K562 (cell line): ENCODE measurements around the gene FGR. TPM values are rescaled to one million over a fixed set of nuclear protein-coding genes. Genes with fewer than 3 reads are reported as not detected.
A peak's percentile ranks its signal among the peaks of the same experiment; 100 is the strongest.

Experiments
- BACH1 ChIP-seq: fragments of 200-800 bp; sonication (Bioruptor generic); IDR thresholded peaks from 2 replicates; pipeline ENCODE4 v1.6.1; 2016; ENCODE audit warnings: missing genetic modification characterization, missing compliant biosample characterization
- BRD9 ChIP-seq: fragments of 450-650 bp; IDR thresholded peaks from 2 replicates; pipeline ENCODE4 v1.6.1; 2018; ENCODE audit warnings: low read depth; ENCODE audit not compliant: partially characterized antibody
- CBFA2T3 ChIP-seq: fragments of 450-650 bp; IDR thresholded peaks from 2 replicates; pipeline ENCODE4 v1.6.1; 2017
- HDGF ChIP-seq: fragments of 450-650 bp; IDR thresholded peaks from 2 replicates; pipeline ENCODE4 v1.6.1; 2016
- NONO ChIP-seq, 2 experiments: fragments of 200-400 bp in 1 of 2; fragments of 450-650 bp in 1 of 2; formaldehyde crosslinking in 1 of 2; IDR thresholded peaks; 2 replicates each; pipeline ENCODE4 v1.6.1; 2017; ENCODE audit warnings: low read depth in 2 of 2, mild to moderate bottlenecking in 2 of 2, moderate library complexity in 2 of 2, low read length in 1 of 2
- SMAD4 ChIP-seq: fragments of 250-450 bp; sonication (Bioruptor Pico); conservative IDR thresholded peaks from 2 replicates; pipeline ENCODE4 v1.8.0; 2021; ENCODE audit warnings: inconsistent platforms, mild to moderate bottlenecking, moderate library complexity
- SMARCA4 ChIP-seq: fragments of 450-650 bp; IDR thresholded peaks from 2 replicates; pipeline ENCODE4 v1.6.1; 2016
- SP1 ChIP-seq: sonication (generic); formaldehyde crosslinking; IDR thresholded peaks from 2 replicates; pipeline ENCODE4 v1.8.1; 2022; ENCODE audit warnings: mild to moderate bottlenecking, missing genetic modification reagents
- TRIM28 ChIP-seq: fragments of 450-650 bp; IDR thresholded peaks from 2 replicates; pipeline ENCODE4 v1.6.1; 2017
- ZNF197 ChIP-seq: fragments of 200-800 bp; sonication (Bioruptor generic); IDR thresholded peaks from 2 replicates; pipeline ENCODE4 v1.6.1; 2016; ENCODE audit warnings: low read depth, missing genetic modification characterization, missing compliant biosample characterization
- ZNF655 ChIP-seq: fragments of 250-450 bp; sonication (Bioruptor Pico); IDR thresholded peaks from 2 replicates; pipeline ENCODE4 v1.5.0; 2021
- polyA plus RNA-seq, 8 experiments: library from polyadenylated mRNA; depleted of rRNA in 4 of 8; stranded (reverse) in 5 of 8; unstranded in 3 of 8; fragments of >200 nt; fragmentation: Nextera tagmentation in 2 of 8; fragmentation: Illumina TruSeq in 1 of 8; extraction: Ambion mirVana in 2 of 8; extraction: Trizol in 1 of 8; gene quantifications; 2 replicates each; pipeline versions ENCODE4 v1.2.1 to v1.2.3, GENCODE V29; 2011 to 2014; ENCODE audit warnings: inconsistent platforms in 1 of 8, missing spikeins in 1 of 8
- total RNA-seq, 7 experiments: library from RNA; depleted of rRNA in 6 of 7; stranded (reverse); fragments of >200 nt in 6 of 7; fragmentation: Illumina TruSeq in 2 of 7; extraction: Trizol in 2 of 7; gene quantifications; 2 replicates each; pipeline versions ENCODE4 v1.2.1 to v1.2.3, GENCODE V29; 2011 to 2021; ENCODE audit warnings: low replicate concordance in 1 of 7
- TF ChIP-seq, protein P1 (sequence below): fragments of 250-450 bp; sonication (Bioruptor Pico); IDR thresholded peaks from 2 replicates; pipeline ENCODE4 v1.8.0; 2021; ENCODE audit warnings: borderline replicate concordance, mild to moderate bottlenecking, moderate library complexity; ENCODE audit not compliant: poor library complexity, severe bottlenecking
- TF ChIP-seq, protein P2 (sequence below): fragments of 450-650 bp; IDR thresholded peaks from 2 replicates; pipeline ENCODE4 v1.6.1; 2017; ENCODE audit warnings: antibody characterized with exemption, mild to moderate bottlenecking
- TF ChIP-seq, protein P3 (sequence below): sonication (generic); formaldehyde crosslinking; IDR thresholded peaks from 2 replicates; pipeline ENCODE4 v1.8.0; 2022; ENCODE audit warnings: mild to moderate bottlenecking, missing genetic modification reagents

The FGR gene
- total and polyA plus RNA-seq, 9 of the 15 experiments (the other 6 are each of a cell fraction or from before 2014, with no cell fraction given) = 0.04 to 0.11 TPM; not detected in 7

DNA sequence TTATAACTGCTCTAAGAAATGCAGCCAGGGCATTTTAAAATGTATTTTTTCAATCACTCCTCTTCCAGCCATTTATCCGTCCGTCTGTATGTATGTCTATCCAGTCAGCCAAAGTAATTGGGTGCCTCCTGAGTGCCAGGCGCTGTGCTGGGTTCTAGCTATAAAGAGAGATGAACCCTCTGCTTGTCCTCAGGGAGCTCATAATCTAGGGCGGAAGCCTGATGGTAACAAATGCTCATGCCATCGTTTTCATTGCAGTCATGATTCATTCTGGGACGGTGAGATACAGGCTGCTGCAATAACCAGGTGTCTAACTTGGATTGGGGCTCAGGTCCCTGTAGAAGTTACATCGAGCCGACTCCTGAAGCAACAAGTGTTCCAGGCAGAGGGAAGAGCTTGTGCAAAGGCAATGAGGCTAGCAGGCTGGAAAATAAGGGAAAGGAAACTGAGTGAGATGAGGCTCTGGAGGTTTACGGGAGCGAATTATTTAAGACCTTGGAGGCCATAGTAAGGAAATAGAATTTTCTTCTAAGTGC lies 25.4 kb upstream of the FGR start (continued):
- TF ChIP-seq SMAD4 (CRISPR knock-in tag) (0 out of 2 replicates have a peak, but pooled peaks have one; percentile 10), TRIM28 (peak; percentile 60; the same call in 1 of the 2 replicates), ZNF655 (CRISPR knock-in tag) (no peak), HDGF (0 out of 2 replicates have a peak, but pooled peaks have one; percentile 51), BRD9 (no peak), NONO (IDR thresholded peaks at IDR 0.05; ENCODE audit: low read depth in 2 of 2, low read length in 1 of 2) (no peak), BACH1 (tag) (0 out of 2 replicates have a peak, but pooled peaks have one; percentile 32), ZNF197 (no peak), SP1 (CRISPR knock-in tag) (peak; percentile 65), SMARCA4 (0 out of 2 replicates have a peak, but pooled peaks have one; percentile 21), CBFA2T3 (peak; percentile 34; the same call in 1 of the 2 replicates)
- TF ChIP-seq, protein P1, sequence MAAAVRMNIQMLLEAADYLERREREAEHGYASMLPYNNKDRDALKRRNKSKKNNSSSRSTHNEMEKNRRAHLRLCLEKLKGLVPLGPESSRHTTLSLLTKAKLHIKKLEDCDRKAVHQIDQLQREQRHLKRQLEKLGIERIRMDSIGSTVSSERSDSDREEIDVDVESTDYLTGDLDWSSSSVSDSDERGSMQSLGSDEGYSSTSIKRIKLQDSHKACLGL (CRISPR knock-in tag) = no peak
- TF ChIP-seq, protein P2, sequence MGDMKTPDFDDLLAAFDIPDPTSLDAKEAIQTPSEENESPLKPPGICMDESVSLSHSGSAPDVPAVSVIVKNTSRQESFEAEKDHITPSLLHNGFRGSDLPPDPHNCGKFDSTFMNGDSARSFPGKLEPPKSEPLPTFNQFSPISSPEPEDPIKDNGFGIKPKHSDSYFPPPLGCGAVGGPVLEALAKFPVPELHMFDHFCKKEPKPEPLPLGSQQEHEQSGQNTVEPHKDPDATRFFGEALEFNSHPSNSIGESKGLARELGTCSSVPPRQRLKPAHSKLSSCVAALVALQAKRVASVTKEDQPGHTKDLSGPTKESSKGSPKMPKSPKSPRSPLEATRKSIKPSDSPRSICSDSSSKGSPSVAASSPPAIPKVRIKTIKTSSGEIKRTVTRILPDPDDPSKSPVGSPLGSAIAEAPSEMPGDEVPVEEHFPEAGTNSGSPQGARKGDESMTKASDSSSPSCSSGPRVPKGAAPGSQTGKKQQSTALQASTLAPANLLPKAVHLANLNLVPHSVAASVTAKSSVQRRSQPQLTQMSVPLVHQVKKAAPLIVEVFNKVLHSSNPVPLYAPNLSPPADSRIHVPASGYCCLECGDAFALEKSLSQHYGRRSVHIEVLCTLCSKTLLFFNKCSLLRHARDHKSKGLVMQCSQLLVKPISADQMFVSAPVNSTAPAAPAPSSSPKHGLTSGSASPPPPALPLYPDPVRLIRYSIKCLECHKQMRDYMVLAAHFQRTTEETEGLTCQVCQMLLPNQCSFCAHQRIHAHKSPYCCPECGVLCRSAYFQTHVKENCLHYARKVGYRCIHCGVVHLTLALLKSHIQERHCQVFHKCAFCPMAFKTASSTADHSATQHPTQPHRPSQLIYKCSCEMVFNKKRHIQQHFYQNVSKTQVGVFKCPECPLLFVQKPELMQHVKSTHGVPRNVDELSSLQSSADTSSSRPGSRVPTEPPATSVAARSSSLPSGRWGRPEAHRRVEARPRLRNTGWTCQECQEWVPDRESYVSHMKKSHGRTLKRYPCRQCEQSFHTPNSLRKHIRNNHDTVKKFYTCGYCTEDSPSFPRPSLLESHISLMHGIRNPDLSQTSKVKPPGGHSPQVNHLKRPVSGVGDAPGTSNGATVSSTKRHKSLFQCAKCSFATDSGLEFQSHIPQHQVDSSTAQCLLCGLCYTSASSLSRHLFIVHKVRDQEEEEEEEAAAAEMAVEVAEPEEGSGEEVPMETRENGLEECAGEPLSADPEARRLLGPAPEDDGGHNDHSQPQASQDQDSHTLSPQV = 0 out of 2 replicates have a peak, but pooled peaks have one; percentile 42
- TF ChIP-seq, protein P3, sequence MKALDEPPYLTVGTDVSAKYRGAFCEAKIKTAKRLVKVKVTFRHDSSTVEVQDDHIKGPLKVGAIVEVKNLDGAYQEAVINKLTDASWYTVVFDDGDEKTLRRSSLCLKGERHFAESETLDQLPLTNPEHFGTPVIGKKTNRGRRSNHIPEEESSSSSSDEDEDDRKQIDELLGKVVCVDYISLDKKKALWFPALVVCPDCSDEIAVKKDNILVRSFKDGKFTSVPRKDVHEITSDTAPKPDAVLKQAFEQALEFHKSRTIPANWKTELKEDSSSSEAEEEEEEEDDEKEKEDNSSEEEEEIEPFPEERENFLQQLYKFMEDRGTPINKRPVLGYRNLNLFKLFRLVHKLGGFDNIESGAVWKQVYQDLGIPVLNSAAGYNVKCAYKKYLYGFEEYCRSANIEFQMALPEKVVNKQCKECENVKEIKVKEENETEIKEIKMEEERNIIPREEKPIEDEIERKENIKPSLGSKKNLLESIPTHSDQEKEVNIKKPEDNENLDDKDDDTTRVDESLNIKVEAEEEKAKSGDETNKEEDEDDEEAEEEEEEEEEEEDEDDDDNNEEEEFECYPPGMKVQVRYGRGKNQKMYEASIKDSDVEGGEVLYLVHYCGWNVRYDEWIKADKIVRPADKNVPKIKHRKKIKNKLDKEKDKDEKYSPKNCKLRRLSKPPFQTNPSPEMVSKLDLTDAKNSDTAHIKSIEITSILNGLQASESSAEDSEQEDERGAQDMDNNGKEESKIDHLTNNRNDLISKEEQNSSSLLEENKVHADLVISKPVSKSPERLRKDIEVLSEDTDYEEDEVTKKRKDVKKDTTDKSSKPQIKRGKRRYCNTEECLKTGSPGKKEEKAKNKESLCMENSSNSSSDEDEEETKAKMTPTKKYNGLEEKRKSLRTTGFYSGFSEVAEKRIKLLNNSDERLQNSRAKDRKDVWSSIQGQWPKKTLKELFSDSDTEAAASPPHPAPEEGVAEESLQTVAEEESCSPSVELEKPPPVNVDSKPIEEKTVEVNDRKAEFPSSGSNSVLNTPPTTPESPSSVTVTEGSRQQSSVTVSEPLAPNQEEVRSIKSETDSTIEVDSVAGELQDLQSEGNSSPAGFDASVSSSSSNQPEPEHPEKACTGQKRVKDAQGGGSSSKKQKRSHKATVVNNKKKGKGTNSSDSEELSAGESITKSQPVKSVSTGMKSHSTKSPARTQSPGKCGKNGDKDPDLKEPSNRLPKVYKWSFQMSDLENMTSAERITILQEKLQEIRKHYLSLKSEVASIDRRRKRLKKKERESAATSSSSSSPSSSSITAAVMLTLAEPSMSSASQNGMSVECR (CRISPR knock-in tag) = peak; percentile 15; the same call in 1 of the 2 replicates
- TF ChIP-seq, all 486 proteins: peak for 21
